ENCODE data around the gene DSCAM. TPM values are rescaled to one million over a fixed set of nuclear protein-coding genes. Genes with fewer than 3 reads are reported as not detected.

Gene DSCAM
- total RNA-seq, 1 donor, result not detected

DNA sequence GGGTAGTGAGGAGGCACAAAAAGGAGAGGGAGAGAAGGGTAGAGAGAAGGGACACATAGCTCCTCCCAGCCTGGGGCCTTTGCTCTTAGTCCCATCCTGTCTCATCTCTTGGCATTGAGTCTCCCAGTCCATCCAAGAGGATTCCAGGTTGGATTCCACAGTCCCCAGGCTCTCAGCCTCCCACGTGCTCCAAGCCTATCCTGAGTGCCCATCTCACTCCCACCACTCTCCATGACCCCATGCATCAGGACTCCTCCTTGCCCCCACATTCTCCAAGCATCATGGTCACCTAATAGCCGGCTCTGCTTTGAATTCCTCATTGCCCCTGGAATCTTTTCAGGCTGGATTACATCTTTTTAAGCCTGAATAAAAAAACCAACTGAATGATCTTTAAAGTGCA, 87.9 kb downstream of the DSCAM start:
- H3K4me3 ChIP-seq (ENCODE audit: low read depth, low read length), result no peak overlapping the region
- no peak for DNase-seq (ENCODE audit: low read depth)
- TF ChIP-seq, protein P1, sequence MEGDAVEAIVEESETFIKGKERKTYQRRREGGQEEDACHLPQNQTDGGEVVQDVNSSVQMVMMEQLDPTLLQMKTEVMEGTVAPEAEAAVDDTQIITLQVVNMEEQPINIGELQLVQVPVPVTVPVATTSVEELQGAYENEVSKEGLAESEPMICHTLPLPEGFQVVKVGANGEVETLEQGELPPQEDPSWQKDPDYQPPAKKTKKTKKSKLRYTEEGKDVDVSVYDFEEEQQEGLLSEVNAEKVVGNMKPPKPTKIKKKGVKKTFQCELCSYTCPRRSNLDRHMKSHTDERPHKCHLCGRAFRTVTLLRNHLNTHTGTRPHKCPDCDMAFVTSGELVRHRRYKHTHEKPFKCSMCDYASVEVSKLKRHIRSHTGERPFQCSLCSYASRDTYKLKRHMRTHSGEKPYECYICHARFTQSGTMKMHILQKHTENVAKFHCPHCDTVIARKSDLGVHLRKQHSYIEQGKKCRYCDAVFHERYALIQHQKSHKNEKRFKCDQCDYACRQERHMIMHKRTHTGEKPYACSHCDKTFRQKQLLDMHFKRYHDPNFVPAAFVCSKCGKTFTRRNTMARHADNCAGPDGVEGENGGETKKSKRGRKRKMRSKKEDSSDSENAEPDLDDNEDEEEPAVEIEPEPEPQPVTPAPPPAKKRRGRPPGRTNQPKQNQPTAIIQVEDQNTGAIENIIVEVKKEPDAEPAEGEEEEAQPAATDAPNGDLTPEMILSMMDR (IDR thresholded peaks at IDR 0.05; ENCODE audit: insufficient read depth, low read depth, low read length), result no peak

DNA sequence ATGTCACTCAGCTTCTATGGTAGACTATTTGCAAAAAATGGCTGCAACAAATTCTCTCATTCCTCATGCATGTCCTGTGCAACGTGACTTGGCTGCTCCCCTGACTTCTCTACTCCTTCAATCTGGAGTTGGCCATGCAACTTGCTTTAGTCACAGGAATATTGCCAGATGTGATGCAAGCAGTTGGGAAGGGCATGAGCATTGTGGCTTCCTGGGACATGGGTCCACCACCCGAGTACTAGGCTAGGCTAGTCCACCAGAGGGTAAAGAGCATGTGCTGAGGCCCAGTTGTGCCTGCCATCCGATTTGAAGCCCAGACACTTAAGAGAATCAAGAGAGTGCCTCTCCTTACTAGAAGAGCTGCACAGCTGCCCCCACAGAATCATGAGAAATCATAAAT, 89.6 kb downstream of the DSCAM start:
- TF ChIP-seq, protein P1 (IDR thresholded peaks at IDR 0.05; ENCODE audit: insufficient read depth, low read depth, low read length), result no peak
- DNase-seq (ENCODE audit: low read depth), result no peak
- no peak overlapping the region for H3K4me3 ChIP-seq (ENCODE audit: low read depth, low read length)

DNA sequence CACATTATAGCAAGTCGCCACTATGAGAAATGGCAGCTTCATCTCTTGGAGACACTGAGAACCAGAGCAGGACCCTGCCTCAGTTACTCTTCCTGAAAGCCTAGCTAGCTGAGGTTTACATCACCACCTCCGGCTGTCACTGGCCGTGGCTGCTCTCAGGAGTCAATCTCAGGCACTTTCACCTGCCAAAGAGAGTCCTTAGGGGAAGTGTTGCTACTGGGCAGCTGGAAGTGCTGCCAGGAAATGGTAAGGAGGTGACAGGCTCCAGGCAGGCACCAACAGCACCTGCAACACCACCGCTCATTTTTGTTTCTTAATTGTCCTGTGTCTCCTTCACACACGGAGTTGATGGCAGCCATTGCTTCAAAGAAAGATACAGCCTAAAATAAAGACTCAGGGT, 92.5 kb downstream of the DSCAM start:
- no peak overlapping the region for H3K4me3 ChIP-seq (ENCODE audit: low read depth, low read length)
- no peak for DNase-seq (ENCODE audit: low read depth)
- TF ChIP-seq, protein P1 (IDR thresholded peaks at IDR 0.05; ENCODE audit: insufficient read depth, low read depth, low read length), result no peak

DNA sequence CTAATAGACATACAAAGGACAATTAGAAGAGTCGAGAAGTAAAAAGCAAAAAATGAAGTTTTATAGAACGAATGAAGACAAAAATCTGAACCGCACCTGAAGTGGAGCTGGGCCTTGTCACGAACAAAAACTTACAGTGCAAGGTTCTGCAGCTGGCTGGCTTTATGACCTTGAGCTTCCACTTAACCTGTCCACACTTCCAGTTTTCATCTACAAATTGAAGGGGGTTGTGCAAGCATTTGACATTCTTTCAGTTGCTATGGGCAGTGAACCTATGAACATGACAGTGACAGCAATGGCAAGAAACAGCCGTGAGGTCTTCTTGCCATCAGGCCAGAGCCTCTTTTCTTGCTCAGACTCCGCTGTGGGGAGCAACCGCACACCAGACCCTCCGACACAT, 93.2 kb downstream of the DSCAM start:
- no peak overlapping the region for H3K4me3 ChIP-seq (ENCODE audit: low read depth, low read length)
- TF ChIP-seq, protein P1 (IDR thresholded peaks at IDR 0.05; ENCODE audit: insufficient read depth, low read depth, low read length), result no peak

DNA sequence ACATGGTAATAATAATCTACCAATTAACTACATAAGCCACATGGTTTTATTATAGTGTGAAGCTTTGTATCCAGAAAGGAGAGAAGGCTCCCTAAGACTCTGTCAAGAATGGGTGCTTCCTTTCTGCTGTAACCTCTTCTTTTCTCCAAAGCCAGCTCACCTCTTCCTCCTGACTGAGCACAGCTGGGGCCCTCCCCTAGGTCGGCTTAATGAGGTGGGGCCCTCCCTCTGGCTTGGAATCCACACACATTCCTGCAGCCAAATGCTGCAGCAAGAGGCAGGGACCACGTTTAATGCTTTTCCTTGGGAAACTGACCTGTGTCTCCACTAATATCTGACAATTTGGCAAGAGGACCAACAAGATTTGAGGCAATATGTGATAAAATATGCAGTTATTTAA, 94.8 kb downstream of the DSCAM start:
- TF ChIP-seq, protein P1 (IDR thresholded peaks at IDR 0.05; ENCODE audit: insufficient read depth, low read depth, low read length), result no peak
- no peak overlapping the region for H3K4me3 ChIP-seq (ENCODE audit: low read depth, low read length)
- DNase-seq (ENCODE audit: low read depth), result no peak

More for the DNA sequence above, 93.2 kb downstream of the DSCAM start:
- DNase-seq (ENCODE audit: low read depth), result no peak

DNA sequence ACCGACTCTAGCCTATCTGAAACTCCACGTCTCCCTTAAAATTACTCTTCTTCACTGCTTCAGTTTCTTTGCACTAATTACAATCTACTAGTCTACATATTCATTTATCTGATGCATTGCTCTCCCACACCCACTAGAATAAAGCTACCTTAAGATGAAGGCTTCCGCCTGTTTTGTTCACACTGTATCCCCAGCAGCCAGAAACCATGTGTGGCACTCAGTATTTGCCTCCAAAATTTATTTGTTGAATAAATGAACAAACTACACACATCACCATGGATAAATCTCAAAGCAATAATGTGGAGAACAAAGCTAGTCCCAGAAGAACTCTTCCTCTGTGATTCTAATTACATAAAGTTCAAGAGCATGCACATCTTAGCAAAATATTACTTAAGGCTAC, 95.7 kb downstream of the DSCAM start:
- H3K4me3 ChIP-seq (ENCODE audit: low read depth, low read length), result no peak overlapping the region
- no peak for DNase-seq (ENCODE audit: low read depth)
- TF ChIP-seq, protein P1 (IDR thresholded peaks at IDR 0.05; ENCODE audit: insufficient read depth, low read depth, low read length), result no peak

DNA sequence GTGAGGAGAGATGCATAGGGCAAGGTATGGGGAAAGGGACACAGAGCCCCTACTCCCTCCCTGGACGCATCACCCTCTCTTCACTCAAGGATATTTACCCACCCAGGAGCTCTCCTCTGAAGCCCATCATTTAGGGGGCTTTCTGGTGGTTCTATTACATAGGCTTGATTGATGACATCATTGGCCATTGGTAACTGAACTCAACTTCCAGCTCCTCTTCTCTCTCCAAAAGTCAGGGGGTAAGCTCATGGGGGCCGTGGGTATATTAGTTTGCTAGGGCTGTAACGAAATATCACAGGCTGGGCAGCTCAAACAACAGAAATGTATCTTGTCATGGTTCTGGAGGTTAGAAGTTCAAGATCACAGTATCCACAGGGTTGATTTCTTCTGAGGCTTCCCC, 110.8 kb downstream of the DSCAM start:
- no peak for DNase-seq (ENCODE audit: low read depth)
- no peak overlapping the region for H3K4me3 ChIP-seq (ENCODE audit: low read depth, low read length)
- TF ChIP-seq, protein P1 (IDR thresholded peaks at IDR 0.05; ENCODE audit: insufficient read depth, low read depth, low read length), result no peak
